Lower leg skin (tissue), 4 donors: Measurements from ENCODE around the gene ZKSCAN5. TPM values are rescaled to one million over a fixed set of nuclear protein-coding genes. Genes with fewer than 3 reads are reported as not detected.
A peak's percentile ranks its signal among the peaks of the same experiment; 100 is the strongest.

ENCODE experiments used
- DNase-seq, 2 donors: peaks; one replicate each; pipeline ENCODE4 v3.0.0-alpha.2; 2019; ENCODE audit warnings: low spot score in 2 of 2
- H3K4me3 ChIP-seq: fragments of 200-600 bp; sonication (generic); 2 replicates; pipeline ENCODE4 v1.5.1; 2017; ENCODE audit warnings: mild to moderate bottlenecking, low read depth; ENCODE audit not compliant: poor library complexity, severe bottlenecking
- POLR2A ChIP-seq, 2 donors: fragments of 450-650 bp; IDR thresholded peaks; one replicate each; pipeline ENCODE4 v1.6.1; 2016 to 2017; ENCODE audit warnings: antibody characterized with exemption in 2 of 2, mild to moderate bottlenecking in 1 of 2, moderate library complexity in 1 of 2
- WGBS, 2 donors: methylation state at CpG; one replicate each; pipeline ENCODE4 v1.1.5; 2018; 5-methylcytosine and 5-hydroxymethylcytosine counted together
- intact Hi-C: fragments of 100-400 bp; cut with DNase I; formaldehyde crosslinking; loops from one replicate; pipeline ENCODE4 v1.15.0; 2023; ENCODE audit warnings: low total_unique reads
- total RNA-seq, 4 donors: library from RNA; depleted of rRNA; stranded (reverse); fragments of >200 nt; gene quantifications; one replicate each; pipeline ENCODE4 v1.1.0, GENCODE V29; 2016
- TF ChIP-seq, protein P1 (sequence below), 3 donors: fragments of 450-650 bp; IDR thresholded peaks; one replicate each; pipeline ENCODE4 v1.5.1; 2016; ENCODE audit warnings: antibody characterized with exemption in 3 of 3, mild to moderate bottlenecking in 3 of 3, moderate library complexity in 2 of 3

ZKSCAN5 gene
- total RNA-seq, 4 donors from 2014 or later: 3.9 to 6.7 (median 5.7) TPM

DNA sequence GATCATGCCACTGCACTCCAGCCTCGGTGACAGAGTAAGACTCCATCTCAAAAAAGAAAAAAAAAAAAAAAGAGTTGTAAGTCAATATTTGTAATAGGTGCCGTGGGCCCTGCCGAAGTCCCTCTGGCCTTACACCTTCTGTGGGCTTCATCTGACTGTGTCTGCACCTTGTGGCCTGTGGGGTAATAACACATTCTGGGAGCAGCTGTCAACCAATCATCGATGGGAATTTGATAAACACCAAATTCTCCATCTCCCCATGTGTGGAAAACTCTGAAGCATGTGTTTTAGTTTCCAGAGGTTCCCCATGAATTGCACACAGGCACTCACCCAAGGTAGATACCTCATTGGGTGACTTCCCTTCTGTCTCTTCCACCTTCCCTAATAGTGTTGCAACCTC lies 15.2 kb upstream of the ZKSCAN5 start:
- H3K4me3 ChIP-seq: no peak overlapping the region
- intact Hi-C loops: no loop called here
- TF ChIP-seq POLR2A (IDR thresholded peaks at IDR 0.05): no peak
- TF ChIP-seq, protein P1, sequence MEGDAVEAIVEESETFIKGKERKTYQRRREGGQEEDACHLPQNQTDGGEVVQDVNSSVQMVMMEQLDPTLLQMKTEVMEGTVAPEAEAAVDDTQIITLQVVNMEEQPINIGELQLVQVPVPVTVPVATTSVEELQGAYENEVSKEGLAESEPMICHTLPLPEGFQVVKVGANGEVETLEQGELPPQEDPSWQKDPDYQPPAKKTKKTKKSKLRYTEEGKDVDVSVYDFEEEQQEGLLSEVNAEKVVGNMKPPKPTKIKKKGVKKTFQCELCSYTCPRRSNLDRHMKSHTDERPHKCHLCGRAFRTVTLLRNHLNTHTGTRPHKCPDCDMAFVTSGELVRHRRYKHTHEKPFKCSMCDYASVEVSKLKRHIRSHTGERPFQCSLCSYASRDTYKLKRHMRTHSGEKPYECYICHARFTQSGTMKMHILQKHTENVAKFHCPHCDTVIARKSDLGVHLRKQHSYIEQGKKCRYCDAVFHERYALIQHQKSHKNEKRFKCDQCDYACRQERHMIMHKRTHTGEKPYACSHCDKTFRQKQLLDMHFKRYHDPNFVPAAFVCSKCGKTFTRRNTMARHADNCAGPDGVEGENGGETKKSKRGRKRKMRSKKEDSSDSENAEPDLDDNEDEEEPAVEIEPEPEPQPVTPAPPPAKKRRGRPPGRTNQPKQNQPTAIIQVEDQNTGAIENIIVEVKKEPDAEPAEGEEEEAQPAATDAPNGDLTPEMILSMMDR (IDR thresholded peaks at IDR 0.05): no peak
- 91 to 97% methylated on average over 4 of the region's 4 CpGs for WGBS, 2 donors
- DNase-seq: no peak

DNA sequence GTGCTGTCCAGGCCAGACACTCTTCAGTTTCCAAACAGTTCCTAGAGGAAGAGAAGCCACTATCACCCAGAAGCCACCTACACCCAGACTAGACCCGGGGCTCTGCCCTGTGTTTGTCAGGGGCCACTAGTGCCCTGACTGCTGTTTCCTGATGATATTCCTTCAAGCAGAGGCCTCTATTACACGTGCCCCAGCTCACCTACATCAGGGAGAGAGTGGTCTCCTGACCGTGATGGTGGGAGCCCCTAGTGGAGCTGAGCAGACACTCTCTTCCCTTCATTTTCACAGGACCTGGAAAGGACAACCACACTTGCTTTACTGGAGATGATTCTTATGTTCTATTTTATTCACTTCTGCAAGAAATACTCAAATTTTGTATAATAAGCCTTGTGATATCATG lies 13.6 kb upstream of the ZKSCAN5 start:
- no peak for DNase-seq
- H3K4me3 ChIP-seq: no peak overlapping the region
- WGBS, 2 donors: 67 to 74% methylated on average over 3 of the region's 3 CpGs
- no peak for TF ChIP-seq POLR2A (IDR thresholded peaks at IDR 0.05)
- TF ChIP-seq, protein P1 (IDR thresholded peaks at IDR 0.05): no peak
- intact Hi-C loops: no loop called here

DNA sequence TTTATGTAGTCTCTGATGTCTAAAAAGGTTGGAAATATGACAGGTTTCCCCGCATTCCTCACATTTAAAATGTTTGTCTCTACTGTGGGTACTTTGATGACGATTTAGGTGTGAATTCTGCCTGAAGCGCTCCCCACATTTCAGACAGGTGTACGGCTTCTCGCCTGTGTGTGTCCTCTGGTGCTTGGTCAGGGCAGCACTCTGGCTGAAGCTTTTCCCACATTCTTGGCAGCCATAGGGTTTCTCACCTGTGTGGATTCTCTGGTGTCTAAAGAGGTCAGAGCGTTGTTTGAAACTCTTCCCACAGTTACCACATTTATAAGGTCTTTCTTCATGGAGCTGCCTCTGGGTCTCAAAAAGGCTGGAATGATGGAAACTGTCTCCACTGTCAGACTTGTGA lies 10.6 kb upstream of the ZKSCAN5 start:
- TF ChIP-seq POLR2A (IDR thresholded peaks at IDR 0.05): no peak
- TF ChIP-seq, protein P1 (IDR thresholded peaks at IDR 0.05): no peak
- 96 to 98% methylated on average over 6 of the region's 6 CpGs for WGBS, 2 donors
- no peak overlapping the region for H3K4me3 ChIP-seq
- no peak for DNase-seq
- intact Hi-C loops: no loop called here

DNA sequence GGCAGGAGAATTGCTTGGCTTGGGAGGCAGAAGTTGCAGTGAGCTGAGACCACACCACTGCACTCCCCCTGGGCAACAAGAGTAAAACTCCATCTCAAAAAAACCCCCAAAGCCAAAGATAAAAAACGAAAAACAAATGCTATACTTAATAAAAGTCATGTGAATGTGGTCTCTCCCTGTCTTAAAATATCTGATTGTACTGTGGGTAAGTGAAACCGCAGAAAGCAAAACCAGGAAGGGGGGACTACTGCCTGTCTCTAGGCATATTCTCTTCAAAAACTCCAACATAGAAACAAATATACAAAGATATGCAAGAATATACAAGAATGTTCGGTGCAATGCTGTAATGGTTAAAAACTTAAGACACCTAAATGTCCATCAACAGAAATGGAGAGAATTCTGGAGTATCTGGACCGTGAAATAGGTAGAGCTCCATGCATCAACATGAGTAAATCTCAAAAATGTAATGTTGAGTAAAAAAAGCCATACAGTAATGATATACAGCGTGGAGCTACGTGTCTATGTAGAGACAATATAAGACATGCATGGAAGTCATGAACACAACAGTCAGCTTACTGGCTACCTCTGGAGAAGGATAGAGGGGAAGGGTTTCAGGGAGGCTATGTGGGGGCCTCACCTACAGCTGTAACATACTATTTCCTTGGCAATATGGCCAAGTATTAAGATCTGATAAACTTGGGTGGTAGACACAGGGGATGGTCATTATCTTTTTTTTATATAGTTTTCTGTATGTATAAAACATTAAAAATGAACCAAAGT lies 6.5 kb upstream of the ZKSCAN5 start:
- DNase-seq: no peak
- intact Hi-C loops: no loop called here
- WGBS, 2 donors: 68 to 81% methylated on average over 6 of the region's 6 CpGs

DNA sequence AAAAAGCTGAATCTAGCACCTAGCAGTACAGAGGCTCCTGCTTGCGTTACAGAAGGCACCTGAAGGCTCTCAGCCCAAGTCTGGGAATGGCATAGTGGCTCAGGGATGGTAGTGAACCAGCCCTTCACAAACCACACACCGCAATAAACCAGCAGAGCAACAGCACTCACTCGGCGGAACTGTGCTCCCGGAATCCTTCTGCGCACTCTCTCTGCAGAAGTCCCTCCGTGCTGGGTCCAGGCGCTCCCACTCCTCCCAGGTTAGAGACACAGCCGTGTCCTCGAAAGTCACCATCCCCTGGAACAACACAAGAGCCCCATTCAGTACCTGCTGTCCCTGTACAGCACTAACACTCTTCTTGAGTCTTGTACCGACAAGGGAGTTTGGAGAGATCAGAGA lies 5.9 kb upstream of the ZKSCAN5 start:
- intact Hi-C loops: no loop called here
- TF ChIP-seq POLR2A (IDR thresholded peaks at IDR 0.05): no peak
- TF ChIP-seq, protein P1 (IDR thresholded peaks at IDR 0.05): no peak
- 65 to 71% methylated on average over 11 of the region's 11 CpGs for WGBS, 2 donors
- DNase-seq: no peak
- H3K4me3 ChIP-seq: peak overlapping the region; percentile 98

More for the DNA sequence above, 6.5 kb upstream of the ZKSCAN5 start:
- TF ChIP-seq POLR2A (IDR thresholded peaks at IDR 0.05): no peak
- H3K4me3 ChIP-seq: no peak overlapping the region

DNA sequence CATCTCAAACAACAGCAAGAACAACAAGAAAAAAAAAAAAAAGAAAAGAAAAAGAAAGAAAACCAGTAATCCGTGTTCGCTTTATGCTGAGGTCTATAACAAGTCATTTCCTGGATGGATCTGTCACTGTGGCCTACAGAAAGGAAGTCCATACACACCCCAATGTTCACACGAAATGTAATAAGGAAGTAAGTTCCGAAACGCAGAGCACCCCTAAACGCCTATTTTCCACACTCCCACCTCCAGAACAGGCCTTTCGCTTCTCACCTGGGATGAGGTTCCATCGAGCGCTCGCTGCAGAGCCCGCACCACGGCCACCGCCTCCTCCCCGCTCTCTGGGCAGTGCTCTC lies 5.1 kb upstream of the ZKSCAN5 start:
- WGBS, 2 donors: 1 to 2% methylated on average over 13 to 14 of the region's 14 CpGs
- DNase-seq: no peak
- H3K4me3 ChIP-seq: peak overlapping the region; percentile 98
- no peak for TF ChIP-seq POLR2A (IDR thresholded peaks at IDR 0.05)
- TF ChIP-seq, protein P1 (IDR thresholded peaks at IDR 0.05): no peak
- intact Hi-C loops: no loop called here
